HG03457 (cell line): ENCODE results near the gene COL1A1.

Source experiments
- ATAC-seq: cut with Tn5 transposase; IDR thresholded peaks from one replicate; pipeline ENCODE4 v1.9.1; 2021; ENCODE audit warnings: moderate number of reproducible peaks; ENCODE audit not compliant: unreplicated experiment

Gene COL1A1

DNA sequence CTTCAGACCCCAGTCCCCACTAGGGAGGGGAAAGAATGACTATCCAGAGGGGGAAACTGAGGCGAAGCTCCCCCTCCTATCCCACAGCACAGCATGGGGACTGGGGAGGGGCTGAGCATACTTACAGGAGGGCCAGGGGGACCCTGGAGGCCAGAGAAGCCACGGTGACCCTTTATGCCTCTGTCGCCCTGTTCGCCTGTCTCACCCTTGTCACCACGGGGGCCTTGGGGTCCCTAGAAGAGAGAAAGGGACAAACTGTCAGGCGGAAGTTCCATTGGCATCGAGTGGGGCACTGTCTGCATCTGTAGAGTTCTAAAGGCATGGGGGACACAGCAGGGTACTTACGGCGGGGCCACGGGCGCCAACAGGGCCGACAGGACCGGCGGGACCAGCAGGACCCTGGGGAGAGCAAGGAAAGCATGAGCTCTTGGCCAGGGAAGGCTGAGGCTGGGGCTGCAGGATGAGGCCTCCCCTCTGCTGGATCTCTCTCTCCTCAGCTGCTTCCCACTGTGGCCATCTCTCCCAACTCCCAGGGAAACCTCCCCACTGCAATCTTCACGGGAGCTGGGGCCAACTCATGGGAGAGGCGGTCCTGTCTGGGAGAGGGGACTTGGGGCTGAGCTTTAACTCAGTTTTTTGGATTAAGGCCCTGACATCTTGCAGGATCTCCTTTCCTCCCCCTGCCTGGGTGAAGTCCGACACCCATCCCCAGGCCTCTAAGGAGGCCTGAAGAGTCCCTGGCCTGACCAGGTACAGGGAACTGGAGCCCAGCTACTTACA, 13.5 kb downstream of the COL1A1 start:
- ATAC-seq: no peak

DNA sequence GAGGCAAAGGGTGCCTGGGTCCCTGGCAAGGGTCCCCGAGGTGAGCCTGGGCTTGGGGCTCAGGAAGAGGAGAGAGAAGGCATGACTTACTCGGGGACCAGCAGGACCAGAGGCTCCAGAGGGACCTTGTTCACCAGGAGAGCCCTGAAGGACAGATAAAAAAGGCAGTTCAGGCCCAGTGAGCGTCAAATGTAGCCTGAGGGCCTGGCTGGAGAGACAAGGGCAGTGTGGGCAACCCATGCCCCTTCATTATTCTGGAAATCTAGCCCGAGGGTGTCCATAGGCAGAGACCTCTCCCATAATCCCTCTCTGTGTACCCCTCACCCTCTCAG, 14.1 kb downstream of the COL1A1 start:
- no peak for ATAC-seq

DNA sequence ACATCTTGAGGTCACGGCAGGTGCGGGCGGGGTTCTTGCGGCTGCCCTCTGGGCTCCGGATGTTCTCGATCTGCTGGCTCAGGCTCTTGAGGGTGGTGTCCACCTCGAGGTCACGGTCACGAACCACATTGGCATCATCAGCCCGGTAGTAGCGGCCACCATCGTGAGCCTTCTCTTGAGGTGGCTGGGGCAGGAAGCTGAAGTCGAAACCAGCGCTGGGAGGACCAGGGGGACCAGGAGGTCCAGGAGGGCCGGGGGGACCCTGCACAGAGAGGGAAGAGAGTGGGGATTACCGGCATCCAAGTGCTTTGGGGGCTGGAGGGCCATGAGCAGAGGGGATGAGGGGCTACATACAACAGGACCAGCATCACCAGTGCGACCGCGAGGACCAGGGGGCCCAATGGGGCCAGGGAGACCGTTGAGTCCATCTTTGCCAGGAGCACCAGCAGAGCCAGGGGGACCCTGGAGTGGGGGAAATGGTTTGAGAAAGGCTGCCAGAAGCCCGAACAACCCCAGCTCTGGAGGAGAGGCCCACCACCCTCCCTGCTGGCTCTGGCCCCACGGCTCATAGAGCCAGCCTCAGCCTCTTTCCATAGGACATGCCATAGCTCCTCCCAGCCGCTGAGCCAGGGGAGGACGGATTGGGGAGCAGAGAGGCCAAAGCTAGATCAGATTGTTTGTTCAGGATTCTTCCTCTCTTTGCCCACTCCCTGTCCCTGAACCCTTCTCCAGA, 14.6 kb downstream of the COL1A1 start:
- no peak for ATAC-seq

DNA sequence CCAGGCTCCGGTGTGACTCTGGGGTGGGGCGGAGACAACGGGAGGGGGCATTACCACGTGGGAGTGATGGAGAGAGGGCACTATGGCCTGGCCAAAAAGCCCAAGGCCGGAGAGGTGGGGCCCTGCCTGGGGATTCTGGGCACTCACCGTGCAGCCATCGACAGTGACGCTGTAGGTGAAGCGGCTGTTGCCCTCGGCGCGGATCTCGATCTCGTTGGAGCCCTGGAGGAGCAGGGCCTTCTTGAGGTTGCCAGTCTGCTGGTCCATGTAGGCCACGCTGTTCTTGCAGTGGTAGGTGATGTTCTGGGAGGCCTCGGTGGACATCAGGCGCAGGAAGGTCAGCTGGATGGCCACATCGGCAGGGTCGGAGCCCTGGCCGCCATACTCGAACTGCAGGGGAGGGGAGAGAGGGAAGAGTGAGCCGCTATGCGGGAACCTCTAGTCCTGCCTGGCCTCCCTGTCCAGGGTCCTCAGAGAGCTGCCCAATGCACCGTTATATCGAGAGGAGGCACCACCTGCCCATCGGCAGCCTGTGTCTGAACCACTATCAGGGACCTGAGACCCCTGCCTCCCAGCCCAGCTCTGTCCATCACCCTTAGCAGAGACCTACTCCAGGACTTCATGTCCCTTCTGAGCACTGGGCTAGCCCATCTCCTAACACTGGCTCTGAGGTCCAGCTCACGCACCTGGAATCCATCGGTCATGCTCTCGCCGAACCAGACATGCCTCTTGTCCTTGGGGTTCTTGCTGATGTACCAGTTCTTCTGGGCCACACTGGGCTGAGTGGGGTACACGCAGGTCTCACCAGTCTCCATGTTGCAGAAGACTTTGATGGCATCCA, 15.6 kb downstream of the COL1A1 start:
- no peak for ATAC-seq

DNA sequence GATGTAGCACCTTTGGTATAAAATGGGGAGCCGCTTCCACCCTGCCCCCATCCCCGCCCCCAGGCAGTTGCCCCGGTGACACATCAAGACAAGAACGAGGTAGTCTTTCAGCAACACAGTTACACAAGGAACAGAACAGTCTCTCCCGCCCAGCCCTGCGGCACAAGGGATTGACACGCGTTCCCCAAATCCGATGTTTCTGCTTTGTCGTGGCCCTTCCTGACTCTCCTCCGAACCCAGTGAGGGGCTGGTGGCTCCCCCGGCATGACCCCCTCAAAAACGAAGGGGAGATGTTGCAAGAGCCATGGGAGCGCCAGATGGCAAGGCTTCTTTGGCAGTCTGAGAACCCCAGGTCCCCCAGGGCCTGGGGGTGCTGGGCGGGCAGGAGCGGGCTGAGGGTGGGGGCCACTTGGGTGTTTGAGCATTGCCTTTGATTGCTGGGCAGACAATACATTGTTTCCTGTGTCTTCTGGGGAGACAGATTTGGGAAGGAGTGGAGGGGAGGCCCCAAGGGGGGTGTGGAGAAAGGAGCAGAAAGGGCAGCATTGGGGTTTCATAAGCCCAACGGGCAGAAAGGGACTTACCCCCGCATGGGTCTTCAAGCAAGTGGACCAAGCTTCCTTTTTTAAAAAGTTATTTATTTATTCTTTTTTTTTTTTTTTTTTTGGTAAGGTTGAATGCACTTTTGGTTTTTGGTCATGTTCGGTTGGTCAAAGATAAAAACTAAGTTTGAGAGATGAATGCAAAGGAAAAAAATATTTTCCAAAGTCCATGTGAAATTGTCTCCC, 16.6 kb downstream of the COL1A1 start:
- ATAC-seq: no peak

DNA sequence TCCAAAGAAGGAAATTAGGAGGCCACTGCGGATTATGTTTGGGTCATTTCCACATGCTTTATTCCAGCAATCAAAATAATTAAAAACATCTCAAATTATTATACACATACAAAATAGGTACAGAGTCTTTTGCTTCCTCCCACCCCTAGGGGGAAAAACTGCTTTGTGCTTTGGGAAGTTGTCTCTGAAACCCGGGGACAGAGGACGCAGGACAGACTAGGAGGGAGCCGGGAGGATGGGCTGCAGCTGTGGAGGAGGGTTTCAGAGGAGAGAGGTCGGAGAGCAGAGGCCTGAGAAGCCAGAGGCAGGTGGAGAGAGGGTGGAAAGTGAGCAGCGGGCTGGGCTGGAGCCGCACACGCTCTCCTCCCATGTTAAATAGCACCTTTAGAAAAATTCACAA, 17.4 kb downstream of the COL1A1 start:
- ATAC-seq: no peak

DNA sequence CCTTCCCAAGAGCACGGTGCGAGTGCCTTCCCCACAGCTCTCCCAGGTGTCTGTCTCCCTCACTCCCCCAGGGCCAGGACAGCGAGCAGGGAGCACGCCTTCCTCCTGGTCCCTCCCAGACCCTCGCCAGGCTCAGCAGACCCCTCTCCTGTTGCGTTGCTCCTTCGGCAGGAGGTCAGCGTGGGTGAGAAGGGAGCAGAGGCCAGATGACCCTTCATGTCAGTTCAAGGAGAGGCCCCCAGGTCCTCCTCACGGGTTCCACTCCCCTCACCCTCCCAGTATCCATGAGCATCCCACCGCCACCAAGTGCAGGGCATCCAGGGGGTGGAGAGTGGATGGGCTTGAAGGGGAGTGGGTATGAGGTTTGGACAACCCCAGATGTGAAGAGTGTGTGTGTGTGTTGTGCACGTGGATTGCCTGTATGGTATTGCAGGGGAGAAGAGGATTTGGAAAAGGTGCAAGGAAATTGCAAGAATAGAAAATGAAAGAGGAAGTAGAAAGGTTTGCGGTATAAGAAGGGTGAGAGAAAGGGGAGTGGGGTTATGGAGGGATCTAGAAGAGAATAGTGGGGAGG, 17.9 kb downstream of the COL1A1 start:
- no peak for ATAC-seq

DNA sequence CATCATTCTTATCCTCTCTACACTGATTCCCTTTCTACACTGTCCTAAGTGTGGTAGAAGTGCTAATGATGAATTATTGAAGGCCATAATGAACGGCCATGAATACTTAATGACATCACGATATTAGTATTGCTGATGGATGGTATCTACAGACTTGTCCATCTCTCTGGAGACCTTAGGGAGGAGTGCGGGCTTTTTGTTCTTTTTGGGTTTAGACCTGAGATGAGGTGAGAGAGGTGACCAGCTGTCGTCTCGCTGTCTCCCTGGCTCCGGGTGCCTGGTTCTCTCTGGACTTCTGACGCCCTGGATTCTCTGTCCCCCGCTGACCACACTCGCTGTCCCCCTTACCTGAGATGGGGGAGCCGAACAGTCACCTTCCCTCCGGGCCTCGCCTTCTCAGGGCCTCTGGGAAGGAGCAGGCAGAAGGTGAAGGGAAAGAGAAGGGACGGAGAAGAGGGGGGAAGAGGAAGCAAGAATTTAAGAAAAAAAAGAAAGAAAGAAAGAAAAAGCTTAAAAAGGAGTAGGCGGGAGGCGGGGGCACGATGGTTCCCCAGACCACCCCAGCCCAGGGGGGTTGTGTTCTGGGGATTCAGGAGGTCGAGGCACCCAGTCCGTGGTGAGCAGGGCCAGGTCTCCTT, 18.5 kb downstream of the COL1A1 start:
- ATAC-seq: no peak

DNA sequence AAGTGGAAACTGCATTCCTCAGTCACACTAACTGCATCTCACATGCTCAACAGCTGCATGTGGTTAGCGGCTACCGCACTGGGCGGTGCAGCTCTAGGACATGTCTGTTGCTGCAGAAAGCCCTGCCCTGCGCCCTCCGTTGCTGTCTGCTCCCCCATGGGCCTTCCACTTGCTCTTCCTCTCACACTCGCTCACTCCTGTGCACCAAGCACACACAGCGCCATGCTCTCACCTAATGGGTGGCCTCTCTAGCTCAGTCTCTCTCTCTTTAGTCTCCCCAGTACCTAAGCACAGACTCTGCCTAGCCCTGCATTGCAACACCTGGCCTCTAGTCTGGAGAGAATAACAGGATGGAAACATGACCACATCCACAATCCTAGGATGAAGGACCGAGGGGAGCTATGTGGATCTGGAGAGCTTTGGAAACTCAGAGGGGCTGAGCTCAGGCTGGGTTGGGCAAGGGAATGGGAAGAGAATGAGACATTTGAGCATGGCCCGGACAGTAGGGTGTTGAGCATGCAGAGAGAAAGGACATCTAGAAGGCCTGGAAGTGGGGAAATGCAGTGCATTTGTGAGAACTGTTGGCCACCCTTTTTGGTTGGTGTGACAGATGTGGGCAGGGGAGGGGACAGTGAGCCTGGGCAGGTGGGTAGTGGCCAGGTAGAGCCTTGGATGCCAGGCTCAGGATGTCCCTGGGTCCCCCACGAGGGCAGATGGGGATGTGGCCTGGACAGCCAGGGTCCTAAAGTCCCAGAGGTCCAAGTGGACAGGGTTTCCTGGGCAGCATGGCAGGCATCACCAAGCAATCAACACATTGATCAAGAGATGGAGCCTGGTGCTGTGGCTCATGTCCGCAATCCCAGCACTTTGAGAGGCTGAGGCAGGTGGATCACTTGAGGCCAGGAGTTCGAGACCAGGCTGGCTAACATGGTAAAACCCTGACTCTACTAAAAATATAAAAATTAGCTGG, 19.6 kb downstream of the COL1A1 start:
- no peak for ATAC-seq

DNA sequence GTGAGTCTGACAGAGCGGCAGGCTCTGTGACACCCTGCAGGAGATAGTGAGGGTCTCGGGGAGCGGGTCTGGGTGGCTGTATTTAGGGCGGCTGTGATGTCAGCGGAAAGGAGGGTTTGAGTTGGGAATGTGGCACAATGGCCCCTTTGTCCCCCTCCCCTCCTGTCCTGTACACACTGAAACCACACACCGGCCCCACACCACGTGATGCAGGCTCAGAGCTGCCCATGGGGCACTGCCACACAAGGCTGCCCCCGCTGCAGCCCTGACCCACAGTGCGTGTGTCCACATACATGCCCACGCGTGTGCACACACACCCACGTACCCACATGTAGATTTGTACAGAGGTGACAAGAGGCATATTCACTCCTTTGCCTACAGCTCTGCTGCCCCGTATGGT, 20.3 kb downstream of the COL1A1 start:
- no peak for ATAC-seq

DNA sequence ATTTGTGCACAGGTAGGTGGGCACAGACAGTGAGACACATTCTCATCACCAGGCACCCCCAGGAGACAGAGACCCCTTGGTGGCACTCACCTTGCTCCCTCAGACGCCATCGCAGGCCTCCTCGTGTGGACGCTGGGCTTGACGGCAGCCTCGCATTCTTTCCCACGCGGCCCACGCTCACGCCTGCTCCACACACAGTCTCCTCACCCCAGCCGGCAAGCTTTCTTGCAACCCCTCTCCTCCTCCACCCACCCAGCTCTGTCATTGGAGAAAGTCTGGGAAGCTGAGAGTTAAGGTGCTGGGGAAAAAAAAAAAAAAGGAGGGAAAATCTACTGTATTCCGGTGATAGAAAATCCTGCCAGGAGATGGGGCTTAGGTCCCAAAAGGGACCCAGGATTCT, 20.8 kb downstream of the COL1A1 start:
- no peak for ATAC-seq

DNA sequence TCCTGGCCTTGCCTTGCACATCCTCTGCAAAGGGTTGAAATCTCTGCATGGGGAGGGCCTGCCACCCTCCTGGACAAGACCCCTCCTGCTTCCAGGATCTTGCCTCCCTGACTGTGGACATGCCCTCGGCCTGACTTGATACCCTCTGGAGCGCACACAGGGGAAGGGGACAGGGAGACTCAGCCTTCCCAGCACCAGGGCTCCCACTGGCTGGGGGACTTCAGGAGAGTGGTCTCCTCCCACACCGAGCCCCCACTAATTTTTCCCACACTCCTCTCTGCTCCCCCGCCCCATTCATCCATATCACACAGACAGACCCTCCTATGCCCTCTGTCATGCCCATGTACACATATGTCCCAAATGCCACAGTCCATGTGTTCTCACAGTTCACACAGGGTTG, 21.3 kb downstream of the COL1A1 start:
- ATAC-seq: no peak

DNA sequence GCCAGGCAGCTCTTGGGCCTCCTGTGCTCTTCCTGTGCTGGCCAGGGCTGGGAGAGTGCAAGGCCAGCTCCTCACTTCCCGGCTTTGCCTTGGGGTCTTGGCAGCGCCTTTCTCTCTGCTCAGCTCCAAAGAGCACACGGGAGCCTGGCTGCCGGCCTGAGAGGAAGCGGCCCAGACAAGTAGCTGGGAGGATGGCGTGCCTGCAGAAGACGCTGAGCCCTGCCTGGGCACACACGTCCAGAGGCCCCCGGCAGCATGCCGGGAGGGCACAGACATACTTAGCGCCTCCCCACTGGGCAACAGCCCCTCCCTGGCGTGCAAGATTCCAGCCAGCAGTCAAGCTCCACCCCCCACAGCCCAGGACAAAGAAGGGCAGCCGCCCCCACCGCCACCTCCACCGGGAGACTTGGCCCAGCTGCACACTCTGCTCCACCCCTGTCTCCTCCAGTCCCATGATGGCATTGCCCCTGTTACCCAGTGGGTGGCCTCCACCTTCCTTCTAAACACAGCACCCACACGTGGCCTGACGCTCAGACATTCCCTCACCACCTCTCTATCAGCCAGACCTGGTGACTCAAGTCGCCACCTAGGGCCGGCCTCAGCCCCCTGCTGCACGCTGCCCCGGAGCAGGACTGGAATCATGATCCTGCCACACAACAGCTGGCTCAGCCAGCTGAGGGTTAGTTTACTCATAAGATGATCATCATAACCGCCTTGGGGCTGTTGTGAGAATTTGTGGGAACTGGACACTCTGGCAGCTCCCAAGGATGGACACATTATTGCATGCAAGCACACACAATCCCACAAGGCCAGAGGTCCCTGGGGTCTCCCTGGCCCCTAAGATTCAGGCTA, 23.2 kb downstream of the COL1A1 start:
- no peak for ATAC-seq

DNA sequence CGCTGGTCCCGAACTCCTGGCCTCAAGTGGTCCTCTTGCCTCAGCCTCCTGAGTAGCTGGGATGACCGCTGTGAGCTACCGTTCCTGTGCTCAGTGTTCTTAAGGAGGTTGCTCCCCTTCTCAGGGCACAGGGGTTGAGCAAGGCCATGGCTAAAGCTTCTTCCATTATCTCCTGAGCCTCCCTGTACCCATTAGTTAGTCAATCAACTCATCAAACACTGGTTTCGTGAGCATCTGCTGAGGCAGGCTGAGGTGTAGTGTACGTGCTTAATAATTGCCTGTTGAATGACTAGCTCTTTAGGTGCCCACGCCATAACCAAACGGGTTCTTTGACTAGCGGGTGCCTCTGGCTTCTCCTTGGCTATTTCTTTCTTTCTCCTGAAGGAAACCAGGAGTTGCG, 24.0 kb downstream of the COL1A1 start:
- ATAC-seq: no peak

DNA sequence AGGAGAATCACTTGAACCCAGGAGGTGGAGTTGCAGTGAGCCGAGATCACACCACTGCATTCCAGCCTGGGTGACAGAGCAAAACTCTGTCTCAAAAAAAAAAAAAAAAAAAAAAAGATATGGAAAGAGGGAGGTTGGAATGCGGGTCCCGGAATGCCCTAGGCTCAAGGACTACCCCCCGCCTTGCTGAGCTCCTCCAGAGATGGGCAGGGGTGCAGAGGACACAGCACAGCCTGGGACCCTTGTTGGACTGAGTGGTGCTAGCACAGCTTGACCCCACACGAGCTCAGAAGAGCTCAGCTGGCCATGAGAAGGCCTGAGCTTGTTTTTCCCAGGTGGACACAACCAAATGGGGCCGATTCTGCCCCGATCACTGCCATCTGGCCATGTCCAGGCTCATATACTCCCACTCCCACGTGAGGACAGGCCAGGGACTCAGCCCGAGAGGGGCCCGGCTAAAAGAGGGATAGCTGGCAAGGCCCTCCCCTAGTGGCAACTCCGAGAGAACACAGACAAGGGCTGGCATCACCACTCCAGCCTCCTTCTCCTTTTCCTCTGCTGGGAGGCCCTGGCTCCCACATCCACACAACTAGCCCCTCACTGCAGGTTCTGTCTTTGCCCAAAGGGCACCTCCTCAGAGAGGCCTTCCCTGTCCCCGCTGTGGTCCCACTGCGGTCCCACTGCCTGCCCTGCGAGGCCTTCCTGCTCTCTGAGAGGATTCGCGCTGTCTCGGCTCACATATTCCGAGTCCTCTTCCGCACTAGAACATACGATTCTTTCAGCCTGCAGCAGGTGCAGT, 24.7 kb downstream of the COL1A1 start:
- ATAC-seq: no peak

DNA sequence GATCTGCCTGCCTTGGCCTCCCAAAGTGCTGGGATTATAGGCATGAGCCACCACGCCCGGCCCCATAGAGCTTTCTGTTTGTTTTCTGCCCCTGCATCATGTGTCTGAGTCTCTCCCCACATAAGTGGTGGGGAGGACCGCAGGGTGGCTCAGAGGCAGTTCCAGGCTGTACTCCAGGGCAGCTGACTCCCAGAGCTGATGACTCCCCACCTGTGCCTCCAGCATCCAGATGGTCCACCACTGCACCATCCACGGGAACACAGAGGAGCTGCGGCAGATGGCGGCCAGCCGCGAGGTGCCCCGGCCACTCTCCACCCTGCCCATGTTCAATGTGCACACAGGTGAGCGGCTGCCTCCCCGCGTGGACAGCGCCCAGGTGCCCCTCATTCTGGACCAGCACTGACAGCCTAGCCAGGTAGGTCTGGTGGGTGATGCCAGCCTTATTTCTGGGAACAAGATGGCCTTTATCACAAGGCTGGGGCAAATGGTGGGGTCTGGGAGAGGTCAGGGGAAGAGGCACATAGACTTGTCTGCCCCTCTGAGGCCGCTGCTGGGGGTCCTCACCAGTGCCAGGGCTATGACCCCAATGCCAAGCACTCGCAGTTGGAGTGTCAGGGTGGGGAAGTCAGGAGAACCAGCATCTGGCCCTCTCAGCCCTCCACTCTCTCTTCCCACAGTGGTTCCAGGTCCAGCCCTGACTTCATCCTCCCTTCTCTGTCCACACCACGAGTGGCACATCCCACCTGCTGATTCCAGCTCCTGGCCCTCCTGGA, 26.2 kb downstream of the COL1A1 start:
- no peak for ATAC-seq

DNA sequence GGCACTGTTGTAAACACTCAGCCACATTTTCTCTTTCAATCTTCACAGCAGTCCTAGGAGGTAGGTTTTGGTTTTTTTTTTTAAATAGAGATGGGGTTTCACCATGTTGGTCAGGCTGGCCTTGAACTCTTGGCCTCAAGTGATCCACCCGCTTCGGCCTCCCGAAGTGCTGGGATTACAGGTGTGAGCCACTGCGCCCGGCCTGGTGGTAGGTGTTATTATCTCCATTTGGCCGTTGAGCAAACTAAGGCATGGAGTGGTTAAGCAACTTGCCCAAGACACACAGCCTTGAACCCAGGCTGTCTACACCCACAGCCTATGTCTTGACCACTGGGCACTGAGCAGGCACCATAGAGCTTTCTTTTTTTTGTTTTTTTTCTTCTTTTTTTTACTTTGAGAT, 27.0 kb downstream of the COL1A1 start:
- no peak for ATAC-seq
